ENCODE measurements around the gene GRIP2. TPM values are rescaled to one million over a fixed set of nuclear protein-coding genes. Genes with fewer than 3 reads are reported as not detected.

GRIP2 gene
- total RNA-seq, 4 donors from 2014 or later, result 0.45 to 0.92 (median 0.66) TPM

GRCh38 chr3:14490831-14491230 is 49.3 kb downstream of the GRIP2 start:
- TF ChIP-seq, protein P1, sequence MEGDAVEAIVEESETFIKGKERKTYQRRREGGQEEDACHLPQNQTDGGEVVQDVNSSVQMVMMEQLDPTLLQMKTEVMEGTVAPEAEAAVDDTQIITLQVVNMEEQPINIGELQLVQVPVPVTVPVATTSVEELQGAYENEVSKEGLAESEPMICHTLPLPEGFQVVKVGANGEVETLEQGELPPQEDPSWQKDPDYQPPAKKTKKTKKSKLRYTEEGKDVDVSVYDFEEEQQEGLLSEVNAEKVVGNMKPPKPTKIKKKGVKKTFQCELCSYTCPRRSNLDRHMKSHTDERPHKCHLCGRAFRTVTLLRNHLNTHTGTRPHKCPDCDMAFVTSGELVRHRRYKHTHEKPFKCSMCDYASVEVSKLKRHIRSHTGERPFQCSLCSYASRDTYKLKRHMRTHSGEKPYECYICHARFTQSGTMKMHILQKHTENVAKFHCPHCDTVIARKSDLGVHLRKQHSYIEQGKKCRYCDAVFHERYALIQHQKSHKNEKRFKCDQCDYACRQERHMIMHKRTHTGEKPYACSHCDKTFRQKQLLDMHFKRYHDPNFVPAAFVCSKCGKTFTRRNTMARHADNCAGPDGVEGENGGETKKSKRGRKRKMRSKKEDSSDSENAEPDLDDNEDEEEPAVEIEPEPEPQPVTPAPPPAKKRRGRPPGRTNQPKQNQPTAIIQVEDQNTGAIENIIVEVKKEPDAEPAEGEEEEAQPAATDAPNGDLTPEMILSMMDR (IDR thresholded peaks at IDR 0.05), result no peak
- TF ChIP-seq EP300 (IDR thresholded peaks at IDR 0.05) (no peak), POLR2AphosphoS5 (IDR thresholded peaks at IDR 0.05) (no peak), POLR2A (IDR thresholded peaks at IDR 0.05; ENCODE audit: low read depth) (no peak)
- no peaks in the 10 kb centered on the region for H3K27me3 ChIP-seq
- no peak for DNase-seq (ENCODE audit: extremely low spot score)
- H3K27ac ChIP-seq (replicated peaks in 1 of 4), result no peak overlapping the region
- intact Hi-C loops (cut with DNase I), result no loop called here
- peaks cover 0 to 45% (median 13%) of the 10 kb centered on the region in 4 donors for H3K36me3 ChIP-seq
- H3K4me1 ChIP-seq, result peaks cover 9 to 23% (median 15%) of the 10 kb centered on the region in 4 donors
- no peaks in the 10 kb centered on the region for H3K9me3 ChIP-seq
- H3K4me3 ChIP-seq, result no peak overlapping the region
- WGBS, result 100% methylated on average over 2 of the region's 2 CpGs

GRCh38 chr3:14490255-14490654 is 49.9 kb downstream of the GRIP2 start:
- H3K27me3 ChIP-seq, result no peaks in the 10 kb centered on the region
- H3K4me1 ChIP-seq, result peaks cover 9 to 23% (median 15%) of the 10 kb centered on the region in 4 donors
- no peaks in the 10 kb centered on the region for H3K9me3 ChIP-seq
- no peak overlapping the region for H3K27ac ChIP-seq (replicated peaks in 1 of 4)
- intact Hi-C loops (cut with DNase I), result no loop called here
- WGBS, result 91% methylated on average over 3 of the region's 4 CpGs
- DNase-seq (ENCODE audit: extremely low spot score), result no peak
- H3K4me3 ChIP-seq, result no peak overlapping the region
- TF ChIP-seq, protein P1 (IDR thresholded peaks at IDR 0.05), result no peak
- no peak for TF ChIP-seq POLR2AphosphoS5 (IDR thresholded peaks at IDR 0.05)
- no peak for TF ChIP-seq POLR2A (IDR thresholded peaks at IDR 0.05; ENCODE audit: low read depth)
- no peak for TF ChIP-seq EP300 (IDR thresholded peaks at IDR 0.05)
- peaks cover 5 to 45% (median 18%) of the 10 kb centered on the region in 4 donors for H3K36me3 ChIP-seq

- Histone ChIP-seq H3K4me1 (peaks cover 9 to 23% (median 15%) of the 10 kb centered on the region in 4 donors), H3K27me3 (no peaks in the 10 kb centered on the region), H3K9me3 (no peaks in the 10 kb centered on the region), H3K36me3 (peaks cover 5 to 45% (median 22%) of the 10 kb centered on the region in 4 donors), H3K27ac (replicated peaks in 1 of 4) (no peak overlapping the region), H3K4me3 (no peak overlapping the region)
- intact Hi-C loops (cut with DNase I), result no loop called here
- DNase-seq (ENCODE audit: extremely low spot score), result no peak
- no peak for TF ChIP-seq POLR2AphosphoS5 (IDR thresholded peaks at IDR 0.05)
- TF ChIP-seq POLR2A (IDR thresholded peaks at IDR 0.05; ENCODE audit: low read depth), result no peak
- TF ChIP-seq, protein P1 (IDR thresholded peaks at IDR 0.05), result no peak
- TF ChIP-seq EP300 (IDR thresholded peaks at IDR 0.05), result no peak
- WGBS, result 97% methylated on average over 7 of the region's 7 CpGs
These were observed 50.5 kb downstream of the GRIP2 start for GRCh38 chr3:14489641-14490040.

DNA sequence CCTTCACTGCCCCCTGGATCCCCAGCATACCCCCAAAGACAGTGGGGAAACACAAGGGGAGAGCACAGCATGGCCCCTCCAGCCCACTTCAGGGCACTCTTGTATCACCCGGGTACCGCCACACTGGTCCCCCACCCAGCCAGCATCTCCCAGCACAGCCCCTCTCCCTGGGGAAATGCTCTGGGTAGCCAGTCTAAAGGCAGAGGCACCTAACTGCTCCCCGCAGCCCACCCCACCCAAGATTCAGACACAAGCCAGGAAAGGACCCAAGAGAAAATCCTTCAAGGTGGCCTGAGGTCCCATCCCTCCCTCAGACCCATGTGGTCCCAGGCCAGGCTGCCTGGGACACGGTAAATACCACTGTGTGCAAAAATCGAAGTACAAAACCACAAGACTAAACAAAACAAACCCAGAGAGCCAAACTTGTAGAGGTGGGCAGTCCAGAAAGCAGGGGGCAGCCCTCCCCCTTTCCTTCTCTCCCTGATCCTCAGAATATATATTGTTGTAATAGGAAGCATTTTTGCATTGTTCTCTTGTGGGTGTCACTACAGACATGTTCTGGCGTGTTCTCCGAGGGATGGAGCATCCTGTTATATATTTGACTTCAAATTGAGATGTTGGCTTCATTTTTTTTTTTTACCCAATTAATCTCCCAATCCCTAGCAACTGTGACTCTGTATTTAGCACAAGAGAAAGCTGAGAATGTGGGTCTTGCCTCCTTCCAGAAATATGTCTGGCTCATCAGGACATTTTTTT is 51.7 kb downstream of the GRIP2 start:
- Histone ChIP-seq H3K4me1 (peaks cover 9 to 23% (median 15%) of the 10 kb centered on the region in 4 donors), H3K27ac (replicated peaks in 1 of 4) (peak overlapping the region in 1 of 4 donors; percentile 8), H3K36me3 (peaks cover 5 to 38% (median 30%) of the 10 kb centered on the region in 4 donors), H3K27me3 (no peaks in the 10 kb centered on the region), H3K4me3 (no peak overlapping the region), H3K9me3 (no peaks in the 10 kb centered on the region)
- intact Hi-C loops (cut with DNase I), result no loop called here
- TF ChIP-seq POLR2AphosphoS5 (IDR thresholded peaks at IDR 0.05), result no peak
- no peak for TF ChIP-seq EP300 (IDR thresholded peaks at IDR 0.05)
- no peak for TF ChIP-seq POLR2A (IDR thresholded peaks at IDR 0.05; ENCODE audit: low read depth)
- TF ChIP-seq, protein P1 (IDR thresholded peaks at IDR 0.05), result no peak
- DNase-seq (ENCODE audit: extremely low spot score), result no peak
- 45% methylated on average over 5 of the region's 7 CpGs for WGBS

All from esophagus muscularis mucosa (tissue), 4 donors.